ENCODE results near the gene ABCC4.

The ABCC4 gene

DNA sequence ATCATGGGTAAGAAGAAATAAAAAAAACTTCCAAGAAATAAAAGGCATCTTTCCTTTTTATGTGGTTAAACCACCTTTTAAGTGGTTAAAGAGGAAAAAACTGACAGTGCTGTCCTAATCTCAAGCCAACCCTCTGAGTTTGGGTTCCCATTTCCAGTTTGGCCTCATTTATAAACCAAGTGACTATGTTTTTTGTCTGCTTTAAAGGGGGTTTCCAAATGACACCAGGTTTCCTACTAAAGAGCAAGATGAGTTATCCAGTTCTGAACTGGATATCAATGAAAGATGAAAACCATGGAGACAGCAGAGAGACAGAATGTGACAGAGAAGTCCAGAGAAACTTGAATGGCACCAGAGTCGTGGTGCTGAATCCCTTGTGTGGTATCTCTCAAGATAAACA is 251.5 kb downstream of the ABCC4 start:
- no peak for DNase-seq (ENCODE audit: low spot score)

DNA sequence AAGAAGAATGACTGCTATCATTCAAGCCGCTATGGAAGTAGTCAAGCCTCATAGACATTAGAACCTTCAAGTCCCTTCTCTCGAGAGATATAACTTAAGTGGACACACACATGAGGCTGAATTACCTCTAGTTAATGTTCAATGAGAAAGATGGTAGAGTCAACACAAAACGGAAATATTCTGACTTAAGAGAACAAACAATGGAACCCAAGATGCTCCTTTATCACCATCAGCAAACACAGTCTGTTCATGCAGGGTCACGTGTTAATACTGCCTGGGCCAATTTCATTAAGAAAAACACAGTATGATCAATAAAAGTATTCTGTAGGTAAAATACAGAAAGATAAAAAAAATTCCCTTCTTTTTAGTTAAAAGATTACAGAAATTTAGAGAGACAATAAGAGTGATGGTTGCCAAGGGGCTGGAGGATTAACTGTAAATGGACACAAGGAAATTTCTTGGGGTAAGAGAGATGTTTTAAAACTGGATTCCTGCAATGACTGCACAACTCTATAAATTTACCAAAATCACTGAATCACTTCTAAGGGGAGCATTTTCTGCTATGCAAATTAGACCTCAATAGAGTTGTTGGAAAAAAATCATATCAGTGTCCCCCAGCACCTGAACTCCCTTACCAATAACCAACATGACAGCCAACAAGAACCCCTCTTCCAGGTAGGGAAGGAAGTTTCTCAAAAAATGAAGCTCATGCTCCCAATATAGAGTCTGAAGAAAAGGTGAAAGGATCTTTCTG is 256.6 kb downstream of the ABCC4 start:
- DNase-seq (ENCODE audit: low spot score), result no peak

DNA sequence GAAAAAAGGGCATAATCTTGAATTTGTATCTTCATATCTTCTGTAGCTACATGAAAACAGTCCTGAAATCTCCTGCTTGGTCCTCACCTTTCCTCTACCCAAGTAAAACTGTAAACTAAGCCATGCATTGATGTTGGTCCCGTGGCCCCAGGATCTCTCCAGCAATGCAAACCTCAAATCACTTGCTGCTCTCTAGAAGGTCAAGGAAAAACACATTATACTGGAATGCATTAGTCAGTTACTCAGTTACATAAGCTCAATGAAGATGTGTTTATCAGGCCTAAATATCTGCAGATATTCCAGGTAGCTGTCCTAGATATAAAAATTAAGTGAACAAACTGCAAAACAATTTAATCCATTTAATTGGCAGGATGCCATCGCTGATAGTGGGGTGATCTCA is 261.8 kb downstream of the ABCC4 start:
- no peak for DNase-seq (ENCODE audit: low spot score)

DNA sequence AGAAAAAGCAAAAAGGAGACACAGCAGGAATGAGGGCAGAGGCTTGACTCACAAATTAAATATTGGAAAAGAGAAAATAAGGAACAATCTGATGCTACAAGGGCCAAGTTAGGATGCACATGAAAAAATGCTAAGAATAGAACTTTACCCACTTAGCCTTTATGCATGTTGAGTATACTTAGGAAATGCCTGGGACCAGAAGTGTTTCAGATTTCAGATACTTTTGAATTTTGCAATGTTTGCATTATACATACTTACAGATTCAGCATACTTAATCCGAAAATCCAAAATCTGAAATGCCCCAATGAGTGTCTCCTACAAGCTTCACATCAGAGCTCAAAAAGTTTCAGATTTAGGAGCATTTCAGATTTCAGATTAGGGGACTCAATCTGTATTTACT is 262.3 kb downstream of the ABCC4 start:
- no peak for DNase-seq (ENCODE audit: low spot score)

DNA sequence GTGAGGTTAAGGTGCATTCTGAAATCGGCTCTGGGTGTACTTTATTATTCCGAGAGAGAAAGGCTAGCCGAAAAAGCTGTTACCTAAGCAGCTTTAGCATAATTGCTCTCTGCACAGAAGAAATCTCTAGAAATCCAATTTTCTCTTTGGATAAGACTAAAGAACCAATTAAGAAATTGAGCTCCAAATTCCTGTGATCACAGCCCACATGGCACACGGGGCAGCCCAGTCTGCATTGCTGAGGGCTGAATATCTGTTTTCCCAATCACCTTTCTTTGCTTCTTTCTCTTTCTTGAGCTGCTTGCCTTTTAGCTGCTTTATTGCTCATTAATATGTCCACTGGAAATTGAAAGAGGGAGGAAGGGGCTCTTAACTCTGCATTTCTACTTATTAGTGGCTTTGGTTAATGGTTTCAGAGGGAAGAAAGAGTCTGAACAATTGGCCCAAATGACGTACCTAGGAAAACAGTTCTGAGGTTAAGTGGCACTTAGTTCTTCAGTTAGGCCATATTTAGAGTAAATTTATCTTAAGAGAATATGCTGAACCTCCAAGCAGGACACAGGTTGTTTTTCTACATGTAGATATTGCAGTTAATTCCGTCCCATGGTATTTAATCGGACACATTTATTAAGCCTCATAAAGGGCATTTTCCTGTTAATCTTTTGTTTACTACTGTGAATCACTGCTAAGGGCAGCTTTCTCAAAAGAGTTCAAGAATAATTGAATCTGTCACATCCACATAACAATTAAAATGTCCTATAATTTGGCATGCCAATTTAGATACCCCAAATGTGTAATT is 265.7 kb downstream of the ABCC4 start:
- DNase-seq (ENCODE audit: low spot score), result no peak

DNA sequence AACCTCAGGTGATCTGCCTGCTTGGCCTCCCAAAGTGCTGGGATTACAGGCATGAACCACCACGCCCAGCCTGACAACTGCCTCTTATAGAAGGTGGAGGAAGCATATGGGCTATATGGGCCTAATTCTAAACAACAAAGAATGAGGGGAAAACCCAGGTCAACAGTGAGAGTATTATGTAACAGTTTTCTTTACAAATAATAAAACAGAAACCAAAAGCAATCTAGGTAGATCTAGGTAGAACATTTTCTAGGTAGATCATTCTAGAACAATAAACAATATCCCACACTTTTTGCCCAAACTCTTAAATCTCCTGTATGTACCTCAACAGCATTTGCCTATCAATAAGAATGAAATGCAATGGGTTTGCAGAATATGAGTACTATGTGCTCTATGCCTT is 267.4 kb downstream of the ABCC4 start:
- no peak for DNase-seq (ENCODE audit: low spot score)

DNA sequence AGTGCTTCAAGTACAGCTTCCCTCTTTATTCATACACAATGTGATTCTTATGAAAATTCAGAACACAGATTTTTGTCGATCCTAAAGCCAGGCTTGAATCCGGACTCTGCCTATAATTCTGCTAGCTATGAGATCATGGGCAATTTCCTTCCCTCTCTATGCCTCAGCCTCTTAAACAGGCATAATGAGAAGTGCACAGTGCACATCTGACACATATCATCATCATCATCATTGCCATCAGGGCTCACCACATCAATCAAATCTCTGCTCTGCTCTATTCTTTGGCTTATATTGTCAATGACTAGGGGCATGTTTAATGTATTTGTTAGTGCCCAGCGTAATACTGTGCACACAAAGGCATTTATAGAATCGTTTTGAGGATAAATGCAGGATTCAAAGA is 269.1 kb downstream of the ABCC4 start:
- DNase-seq (ENCODE audit: low spot score), result no peak

DNA sequence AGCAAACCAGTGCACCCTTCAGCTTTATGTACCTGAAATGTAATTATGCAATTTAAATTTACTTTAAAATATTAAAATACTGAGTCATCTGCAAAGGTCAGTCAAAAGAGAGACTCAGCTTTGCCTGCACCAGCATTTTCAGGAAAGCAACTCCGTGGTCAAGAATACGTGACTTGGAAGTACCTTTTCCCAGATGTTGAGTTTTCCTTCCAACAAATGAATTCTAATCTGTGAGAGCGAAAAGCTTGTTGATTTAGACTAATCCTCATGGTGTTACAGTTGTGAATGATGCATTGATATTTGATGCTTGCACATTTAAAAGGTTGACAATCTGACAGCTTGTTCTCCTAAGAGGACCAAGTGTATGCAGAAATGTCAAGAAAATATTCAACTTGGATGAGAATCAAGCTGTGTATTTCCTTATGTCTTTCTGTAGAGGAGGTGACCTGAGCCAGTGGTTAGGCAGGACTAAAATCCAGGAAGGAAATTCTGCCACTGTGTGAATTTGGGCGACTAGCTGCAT is 270.4 kb downstream of the ABCC4 start:
- no peak for DNase-seq (ENCODE audit: low spot score)

DNA sequence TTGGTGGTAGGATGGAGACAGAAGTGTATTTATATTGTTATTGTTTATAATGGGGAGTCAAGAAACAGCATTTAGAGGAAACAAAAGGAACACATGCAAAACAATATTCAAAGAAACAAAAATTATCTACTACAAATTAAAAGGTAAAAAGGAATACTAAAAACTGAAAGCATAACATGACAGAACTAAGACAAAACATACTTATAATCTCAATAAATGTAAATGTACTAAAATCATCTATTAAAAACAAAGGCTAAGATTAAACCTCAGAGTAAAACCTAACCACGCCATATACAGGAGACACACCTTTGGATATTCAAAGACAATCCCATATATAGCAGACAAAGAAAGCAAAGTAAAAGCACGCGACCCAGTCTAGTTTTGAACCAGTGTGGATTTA is 273.6 kb downstream of the ABCC4 start:
- DNase-seq (ENCODE audit: low spot score), result no peak

DNA sequence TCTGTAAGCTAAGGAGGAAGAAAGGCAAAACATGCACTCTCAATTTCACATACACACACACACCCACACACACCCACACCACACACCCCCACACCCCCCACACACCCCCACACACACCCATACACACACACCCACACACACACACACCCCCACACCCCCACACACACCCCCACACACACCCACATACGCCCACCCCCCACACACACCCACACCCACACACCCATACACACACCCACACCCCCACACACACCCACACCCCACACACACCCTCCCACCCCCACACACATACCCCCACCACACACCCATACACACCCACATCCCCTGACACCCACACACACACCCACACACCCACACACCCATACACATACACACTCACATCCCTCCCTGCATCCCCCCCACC is 276.1 kb downstream of the ABCC4 start:
- DNase-seq (ENCODE audit: low spot score), result no peak

DNA sequence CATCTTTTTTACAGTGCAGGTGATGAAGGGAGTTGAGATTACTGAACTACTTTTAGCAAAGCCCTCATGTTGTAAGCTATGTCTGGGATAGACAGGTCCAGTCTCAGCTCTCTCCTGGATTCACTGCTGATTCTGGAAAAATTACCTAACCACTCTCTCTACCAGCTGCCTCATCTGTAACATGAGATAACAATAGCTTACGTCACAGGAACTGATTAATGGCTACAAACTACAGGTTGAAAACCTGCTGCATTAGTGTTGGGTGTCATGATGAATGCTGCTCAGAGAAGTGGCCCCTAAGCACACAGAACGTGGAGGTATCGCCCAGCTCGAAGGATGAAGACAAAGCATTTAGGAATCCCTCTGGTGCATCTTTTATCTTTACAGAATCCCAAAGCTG is 277.8 kb downstream of the ABCC4 start:
- no peak for DNase-seq (ENCODE audit: low spot score)

DNA sequence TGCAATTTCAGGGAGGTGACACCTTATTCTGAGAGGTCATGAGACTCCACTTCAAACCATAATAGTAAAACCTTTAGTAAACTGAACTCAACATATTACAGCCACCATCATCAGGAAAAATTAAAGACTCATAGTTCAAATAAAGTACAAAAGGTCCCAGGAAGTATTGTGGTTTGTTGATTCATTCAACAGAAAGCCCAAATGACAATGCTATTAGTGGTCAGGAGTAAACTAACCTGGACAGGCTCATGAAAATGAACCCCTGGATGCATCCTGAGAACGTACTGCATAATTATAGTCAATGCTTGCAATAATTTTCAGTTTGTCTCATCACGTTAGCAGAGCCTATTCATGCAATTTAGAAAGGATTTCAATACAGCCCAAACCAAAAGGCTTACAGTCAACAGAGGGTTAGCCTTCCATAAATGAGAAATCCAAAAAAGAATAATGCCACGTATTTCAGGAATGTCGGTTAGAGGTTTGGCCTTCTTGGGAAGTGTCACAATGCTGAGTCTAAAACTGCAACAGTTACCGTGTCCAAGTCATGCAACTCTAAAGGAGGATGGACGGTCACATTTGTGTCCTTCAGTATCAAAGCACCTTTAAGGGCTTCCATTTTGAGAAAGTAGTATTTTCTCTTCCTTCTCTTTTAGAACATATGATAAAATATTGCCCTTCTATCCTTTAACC is 280.8 kb downstream of the ABCC4 start:
- DNase-seq (ENCODE audit: low spot score), result no peak

DNA sequence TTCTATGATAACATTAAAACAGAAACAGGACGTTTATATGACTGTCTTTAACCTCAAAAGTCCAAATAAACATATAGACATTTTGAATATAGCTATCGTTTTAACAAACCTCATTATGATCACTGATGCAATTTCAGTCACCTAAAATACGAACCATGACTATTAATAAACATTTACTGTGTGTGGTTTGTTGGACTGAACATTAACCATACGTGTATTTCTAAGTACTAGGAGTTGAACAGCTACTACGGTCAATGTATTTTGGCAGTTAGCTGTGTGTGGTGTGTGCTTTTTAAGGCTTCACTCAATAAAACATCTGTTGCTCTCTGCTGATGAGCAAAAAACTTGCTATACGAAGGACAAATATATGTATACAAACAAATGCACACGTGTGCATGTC is 281.4 kb downstream of the ABCC4 start:
- DNase-seq (ENCODE audit: low spot score), result no peak

DNA sequence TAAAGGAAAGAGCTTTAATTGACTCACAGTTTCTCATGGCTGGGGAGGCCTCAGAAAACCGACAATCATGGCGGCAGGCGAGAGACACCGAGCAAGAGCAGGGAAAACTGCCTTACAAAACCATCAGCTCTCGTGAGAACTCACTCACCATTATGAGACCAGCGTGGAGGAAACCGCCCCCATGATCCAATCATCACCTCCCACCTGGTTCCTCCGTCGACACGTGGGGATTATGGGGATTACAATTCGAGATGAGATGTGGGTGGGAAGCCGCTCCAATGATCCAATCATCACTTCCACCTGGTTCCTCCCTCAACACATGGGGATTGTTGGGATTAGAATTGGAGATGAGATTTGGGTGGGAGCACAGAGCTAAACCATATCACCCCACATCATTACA is 293.9 kb downstream of the ABCC4 start:
- no peak for DNase-seq (ENCODE audit: low spot score)

DNA sequence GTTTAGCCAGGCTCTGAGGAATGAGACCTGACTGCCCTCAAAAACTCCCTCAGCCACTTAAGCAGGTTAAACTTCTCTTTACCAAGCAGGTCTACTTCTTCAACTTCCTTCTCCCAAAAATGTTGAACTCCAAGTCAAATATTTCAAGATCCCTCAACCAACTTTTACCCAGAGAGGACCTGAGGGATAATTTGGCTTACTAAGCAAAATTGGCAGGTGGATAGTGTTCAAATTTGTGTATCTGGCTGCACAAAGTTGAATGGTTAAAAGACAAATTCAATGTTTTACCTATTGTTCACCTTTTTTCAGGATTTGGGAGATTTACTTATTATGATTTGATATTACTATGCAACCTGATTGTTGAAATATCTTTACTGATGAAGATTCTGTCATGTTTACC is 296.0 kb downstream of the ABCC4 start:
- no peak for DNase-seq (ENCODE audit: low spot score)

DNA sequence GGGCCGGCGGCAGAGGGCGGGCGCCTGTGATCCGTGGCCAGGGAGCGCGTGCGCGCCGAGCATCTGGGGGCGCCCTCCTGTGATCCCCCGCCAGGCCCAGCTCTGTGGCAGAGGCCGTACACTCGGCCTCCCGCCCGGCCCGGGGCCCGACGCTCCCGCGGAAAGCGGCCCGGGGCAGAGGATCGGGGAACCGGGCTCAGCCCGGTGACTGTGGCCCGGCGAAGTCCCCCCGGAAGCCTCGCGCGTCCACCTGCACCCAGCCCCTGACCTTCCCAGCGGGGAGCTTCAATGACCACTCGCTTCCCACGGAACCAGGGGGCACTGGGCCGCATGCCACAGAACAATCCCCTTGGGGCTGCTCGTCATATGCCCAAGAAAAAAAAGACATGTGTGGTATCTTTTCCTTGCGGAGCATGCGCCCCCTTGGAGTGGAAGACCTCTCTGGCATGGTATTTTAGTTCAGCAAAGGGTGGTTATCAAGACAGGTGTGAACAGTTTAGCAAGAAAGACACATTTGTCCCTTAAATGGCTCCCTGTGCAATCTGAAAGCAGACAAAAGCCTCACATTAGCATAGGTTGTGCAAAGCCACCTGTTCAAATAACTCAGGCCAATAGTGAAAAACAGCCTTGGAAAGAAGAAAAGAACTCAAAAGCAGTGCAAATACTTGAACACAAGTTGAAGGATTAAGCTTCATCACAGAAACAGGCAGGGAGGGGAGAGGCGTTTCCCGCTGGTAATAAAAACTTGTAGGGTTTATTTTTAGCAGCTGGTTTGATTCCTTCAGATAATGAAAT is 298.0 kb downstream of the ABCC4 start:
- no peak for DNase-seq (ENCODE audit: low spot score)

DNA sequence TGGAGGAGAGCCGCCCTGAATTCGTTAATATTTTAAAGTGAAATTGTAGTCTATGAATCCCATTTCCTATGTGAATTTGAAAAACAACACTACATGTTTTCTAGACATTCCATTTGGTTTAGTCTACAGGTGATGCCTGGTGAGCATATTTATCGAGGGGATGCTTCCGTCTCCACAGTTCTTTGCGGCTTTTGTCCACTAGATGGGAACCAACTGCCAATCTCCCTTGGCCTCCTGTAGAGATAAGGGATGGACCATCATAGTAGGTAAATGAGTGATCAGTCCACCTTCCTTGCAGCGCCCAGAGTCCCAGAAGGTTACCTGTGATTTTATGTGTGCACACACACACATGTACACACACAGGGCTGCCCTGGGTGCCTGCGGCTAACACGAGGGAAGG is 299.1 kb downstream of the ABCC4 start:
- no peak for DNase-seq (ENCODE audit: low spot score)

DNA sequence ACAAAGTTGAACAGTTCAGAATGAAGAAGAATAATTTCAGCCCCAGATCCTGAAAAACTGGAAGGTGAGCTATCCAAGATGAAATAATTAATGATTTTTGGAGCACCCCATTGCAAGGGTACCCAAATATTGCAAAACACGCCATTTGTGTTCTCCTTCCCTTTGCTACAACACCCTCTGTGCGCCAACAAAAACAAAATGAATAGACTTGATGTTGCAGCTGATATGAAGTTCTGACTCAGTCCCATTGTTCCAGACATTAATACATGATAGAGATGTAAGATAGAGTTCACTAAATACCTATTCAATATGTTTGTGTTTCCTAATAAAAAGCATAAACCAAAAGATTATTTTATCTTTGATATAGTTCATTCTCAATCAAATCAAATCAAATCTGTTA is 301.4 kb downstream of the ABCC4 start:
- DNase-seq (ENCODE audit: low spot score), result no peak

DNA sequence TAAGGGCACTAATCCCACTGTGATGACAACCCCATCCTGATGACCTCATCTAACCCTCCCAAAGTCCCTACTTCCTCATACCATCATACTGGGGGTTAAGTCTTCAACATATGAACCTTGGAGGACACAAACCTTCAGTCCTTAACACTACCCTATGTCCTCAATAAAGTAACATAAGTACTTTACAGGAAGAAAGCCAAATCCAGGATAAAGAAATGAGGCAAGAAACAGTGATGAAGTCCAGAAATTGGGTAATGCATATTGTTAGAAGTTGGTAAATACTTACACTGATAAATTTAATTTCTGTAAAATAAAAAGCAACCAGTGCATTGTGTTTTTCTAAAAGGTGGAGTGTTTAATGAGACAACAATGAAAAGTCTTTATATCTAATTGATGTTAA is 304.1 kb downstream of the ABCC4 start:
- DNase-seq (ENCODE audit: low spot score), result no peak

DNA sequence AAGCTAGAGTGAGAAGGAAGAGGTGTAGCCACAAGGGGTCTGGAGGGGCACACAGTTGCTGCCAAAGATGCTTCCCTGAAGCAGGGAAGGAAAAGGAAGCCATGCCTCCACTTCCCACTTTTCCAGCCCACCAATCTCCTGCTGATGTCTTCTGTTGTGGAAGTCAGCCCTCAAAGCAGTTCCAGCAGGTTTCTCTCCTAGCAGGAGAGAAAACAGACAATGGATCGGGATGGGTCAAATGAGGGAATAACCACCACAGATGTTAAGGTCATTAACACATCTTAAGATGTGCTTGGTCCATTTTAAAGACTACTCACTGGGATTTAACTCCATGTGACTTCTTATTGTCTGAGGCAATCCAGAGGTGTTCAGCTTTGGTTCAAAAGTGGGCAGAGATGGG is 304.8 kb downstream of the ABCC4 start:
- DNase-seq (ENCODE audit: low spot score), result no peak

DNA sequence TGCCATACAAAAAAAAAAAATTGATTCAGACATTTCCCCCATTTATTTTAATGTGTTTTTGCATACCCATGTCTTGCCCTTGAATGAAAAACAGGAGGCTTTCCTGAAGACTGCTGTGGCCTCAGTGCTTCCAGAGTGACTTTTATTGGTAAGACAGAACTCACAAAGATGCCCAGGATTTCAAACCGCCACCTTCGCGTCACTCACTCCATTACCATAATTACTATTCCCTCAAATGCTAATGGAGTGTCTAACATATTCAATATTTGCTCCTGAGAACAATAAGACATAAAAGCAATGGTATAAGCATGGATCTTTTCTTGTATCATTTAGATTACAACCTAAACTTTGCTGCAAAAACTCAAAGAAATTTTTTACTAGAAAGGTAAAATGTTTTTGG is 306.7 kb downstream of the ABCC4 start:
- no peak for DNase-seq (ENCODE audit: low spot score)

DNA sequence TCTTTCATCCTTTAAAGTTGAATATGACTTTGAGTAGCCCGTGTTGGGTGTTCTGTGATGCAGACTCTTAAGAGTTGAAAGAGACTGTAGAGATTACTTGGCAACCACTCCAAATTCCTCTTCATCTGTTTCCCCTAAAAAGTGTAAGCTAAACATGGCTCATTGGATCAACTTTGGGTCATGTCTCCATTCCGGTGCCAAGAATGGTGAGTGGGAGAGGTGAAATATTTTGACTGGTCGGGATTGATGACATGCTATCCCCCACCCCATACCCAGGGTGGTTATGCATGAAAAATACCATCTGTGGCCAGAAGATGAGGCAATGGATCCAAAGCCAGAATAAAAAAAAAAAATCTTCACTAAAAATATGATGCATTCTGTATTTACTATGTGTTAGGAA is 307.6 kb downstream of the ABCC4 start:
- DNase-seq (ENCODE audit: low spot score), result no peak

Data from CD4-positive, alpha-beta T cell treated with Interleukin-6 at 100 ng/mL for 8 hours (primary cell).